HepG2 (cell line): ENCODE data around the gene FABP6. TPM values are rescaled to one million over a fixed set of nuclear protein-coding genes. Genes with fewer than 3 reads are reported as not detected.

Experiments
- ATAC-seq: fragments of 200-7000 bp; cut with Tn5 transposase; 3 replicates; pipeline ENCODE4 v1.9.1; 2020; ENCODE audit warnings: mild to moderate bottlenecking, moderate library complexity
- BruUV-seq: library from RNA; stranded (reverse); fragments of 400-500 nt; replicated peaks from 2 replicates; lab custom pipeline; 2021; lab: Mats Ljungman, UMichigan
- CTCF ChIA-PET: fragments of 300-600 bp; formaldehyde crosslinking; extraction: SDS; loops from one replicate; lab custom pipeline; 2021; ENCODE audit warnings: low total read pairs, inconsistent platforms, low intra/inter-chr PET ratio; lab: Yijun Ruan, JAX
- POLR2A ChIA-PET: fragments of 350-600 bp; sonication (Branson Sonifier 250); formaldehyde crosslinking; loops from one replicate; lab custom pipeline; 2020; ENCODE audit warnings: antibody characterized with exemption, inconsistent platforms; lab: Yijun Ruan, JAX
- DNase-seq: peaks from one replicate; pipeline ENCODE4 v3.0.0-alpha.2; 2015; ENCODE audit warnings: low spot score
- FAIRE-seq: peaks from 3 replicates; lab custom pipeline; 2011; peaks lifted over from hg19 to GRCh38; lab: Jason Lieb, UNC
- H2AFZ ChIP-seq: one replicate; pipeline ENCODE4 v1.6.1; 2011; ENCODE audit warnings: low read length, inconsistent platforms
- H3K27ac ChIP-seq: fragments of 300-600 bp; 3 replicates; pipeline ENCODE4 v1.8.0; 2011; ENCODE audit warnings: mixed run types, mild to moderate bottlenecking, mixed read lengths, low read length, inconsistent platforms; ENCODE audit not compliant: insufficient read depth; ENCODE audit errors: extremely low read length
- H3K27me3 ChIP-seq, 2 experiments: fragments of 200-600 bp in 1 of 2; 2 replicates in 1 of 2; 3 replicates in 1 of 2; pipeline versions ENCODE4 v1.6.0 to v1.8.0; 2011; ENCODE audit warnings: low read length in 2 of 2, mild to moderate bottlenecking in 2 of 2, moderate library complexity in 2 of 2, inconsistent platforms in 1 of 2; ENCODE audit not compliant: insufficient read depth in 2 of 2, control insufficient read depth in 1 of 2
- H3K36me3 ChIP-seq, 2 experiments: fragments of 200-600 bp in 1 of 2; replicated peaks in 1 of 2; 2 replicates in 1 of 2; 3 replicates in 1 of 2; pipeline versions ENCODE4 v1.5.1 to v1.8.0; 2011; ENCODE audit warnings: low read length in 2 of 2, inconsistent platforms in 1 of 2; ENCODE audit not compliant: insufficient read depth in 2 of 2, control insufficient read depth in 1 of 2
- H3K4me1 ChIP-seq: 2 replicates; pipeline ENCODE4 v1.5.1; 2012; ENCODE audit warnings: low read length, inconsistent platforms; ENCODE audit not compliant: insufficient read depth
- H3K4me2 ChIP-seq: 2 replicates; pipeline ENCODE4 v1.6.0; 2011; ENCODE audit warnings: low read depth, low read length, inconsistent platforms
- H3K4me3 ChIP-seq, 3 experiments: fragments of 200-600 bp in 1 of 3; sonication (generic), shearing (Covaris generic) in 1 of 3; replicated peaks in 1 of 3; 2 replicates each; pipeline ENCODE4 v1.5.1; 2011 to 2016; ENCODE audit warnings: low read length in 3 of 3, inconsistent platforms in 2 of 3, low read depth in 2 of 3, mild to moderate bottlenecking in 2 of 3, control low read depth in 1 of 3, mixed read lengths in 1 of 3; ENCODE audit not compliant: insufficient read depth in 1 of 3
- H3K79me2 ChIP-seq: one replicate; pipeline ENCODE4 v1.6.1; 2011; ENCODE audit warnings: low read length, inconsistent platforms; ENCODE audit not compliant: insufficient read depth
- H3K9ac ChIP-seq: 2 replicates; pipeline ENCODE4 v1.6.0; 2011; ENCODE audit warnings: mild to moderate bottlenecking, low read depth, low read length, inconsistent platforms; ENCODE audit not compliant: insufficient read depth
- H3K9me3 ChIP-seq: 2 replicates; pipeline ENCODE4 v1.5.1; 2012; ENCODE audit warnings: mild to moderate bottlenecking, low read length
- H4K20me1 ChIP-seq: 2 replicates; pipeline ENCODE4 v1.6.0; 2011; ENCODE audit warnings: inconsistent platforms, mild to moderate bottlenecking, low read length, moderate library complexity; ENCODE audit not compliant: insufficient read depth
- BHLHE40 ChIP-seq: IDR thresholded peaks from 2 replicates; pipeline ENCODE4 v1.6.1; 2011; ENCODE audit warnings: low read length, improper control_type of control experiment
- CCAR2 ChIP-seq: fragments of 200-400 bp; formaldehyde crosslinking; optimal IDR thresholded peaks from 2 replicates; pipeline ENCODE3; 2018; ENCODE audit warnings: low read depth, mild to moderate bottlenecking, low read length, moderate library complexity
- GABPB1 ChIP-seq: IDR thresholded peaks from 2 replicates; pipeline ENCODE4 v1.6.1; 2016; ENCODE audit warnings: mild to moderate bottlenecking, missing genetic modification reagents, moderate library complexity, missing compliant biosample characterization
- HIVEP1 ChIP-seq: sonication (generic); formaldehyde crosslinking; IDR thresholded peaks from 2 replicates; pipeline ENCODE4 v1.4.0; 2020; ENCODE audit warnings: mild to moderate bottlenecking, missing genetic modification reagents
- TBX2 ChIP-seq: sonication (generic); formaldehyde crosslinking; IDR thresholded peaks from 2 replicates; pipeline ENCODE4 v1.5.0; 2020; ENCODE audit warnings: missing genetic modification reagents, mild to moderate bottlenecking, borderline replicate concordance
- ZNF3 ChIP-seq: IDR thresholded peaks from 2 replicates; pipeline ENCODE4 v1.7.0; 2017; ENCODE audit warnings: inconsistent platforms
- ZNF501 ChIP-seq: sonication (generic); formaldehyde crosslinking; IDR thresholded peaks from 2 replicates; pipeline ENCODE4 v1.5.1; 2020; ENCODE audit warnings: mild to moderate bottlenecking, moderate library complexity, missing genetic modification reagents
- ZNF549 ChIP-seq: sonication (generic); formaldehyde crosslinking; IDR thresholded peaks from 2 replicates; pipeline ENCODE4 v1.5.0; 2020; ENCODE audit warnings: missing genetic modification reagents
- ZNF577 ChIP-seq: sonication (generic); formaldehyde crosslinking; IDR thresholded peaks from 2 replicates; pipeline ENCODE4 v1.4.0; 2020; ENCODE audit warnings: mild to moderate bottlenecking, low read depth, missing genetic modification reagents, borderline replicate concordance
- WGBS: methylation state at CpG from one replicate; pipeline ENCODE4 v1.1.6; 2017; ENCODE audit warnings: low lambda C conversion rate; 5-methylcytosine and 5-hydroxymethylcytosine counted together
- in situ Hi-C: cut with HindIII; loops from 2 replicates; pipeline ENCODE4 v1.10.0; 2017; ENCODE audit warnings: low pct_unique_long_range_greater_than_20kb; ENCODE audit not compliant: extremely low pct_ligation_motif_present
- intact Hi-C: fragments of 100-400 bp; cut with micrococcal nuclease; formaldehyde crosslinking; loops from one replicate; pipeline ENCODE4 v1.10.0; 2022; ENCODE audit not compliant: unreplicated experiment
- polyA plus RNA-seq, 8 experiments: library from polyadenylated mRNA; depleted of rRNA in 3 of 8; stranded (reverse) in 7 of 8; unstranded in 1 of 8; fragments of >200 nt; fragmentation: Illumina TruSeq in 4 of 8; extraction: Trizol in 4 of 8; gene quantifications; 2 replicates each; pipeline versions ENCODE4 v1.2.1 to v1.2.3, GENCODE V29; 2011 to 2016; ENCODE audit warnings: low read depth in 4 of 8, missing spikeins in 1 of 8, mixed read lengths in 1 of 8; ENCODE audit not compliant: insufficient read depth in 1 of 8
- total RNA-seq, 5 experiments: library from RNA; depleted of rRNA; stranded (reverse); fragments of >200 nt; fragmentation: Illumina TruSeq; extraction: Trizol; gene quantifications; 2 replicates each; pipeline ENCODE4 v1.2.3, GENCODE V29; 2016; ENCODE audit warnings: low read depth in 1 of 5
- TF ChIP-seq, protein P1 (sequence below): conservative IDR thresholded peaks from 2 replicates; pipeline ENCODE4 v1.6.1; 2018; ENCODE audit warnings: missing genetic modification reagents
- TF ChIP-seq, protein P2 (sequence below): sonication (generic); formaldehyde crosslinking; IDR thresholded peaks from 2 replicates; pipeline ENCODE4 v1.4.0; 2020; ENCODE audit warnings: mild to moderate bottlenecking, missing genetic modification reagents
- TF ChIP-seq, protein P3 (sequence below): sonication (generic); formaldehyde crosslinking; IDR thresholded peaks from 2 replicates; pipeline ENCODE4 v1.5.1; 2020; ENCODE audit warnings: mild to moderate bottlenecking, missing genetic modification reagents, moderate library complexity

Gene FABP6
- total and polyA plus RNA-seq, 2 of the 13 experiments (the other 11 are each of a cell fraction or from before 2014, with no cell fraction given): 0.13 TPM; not detected in 1

DNA sequence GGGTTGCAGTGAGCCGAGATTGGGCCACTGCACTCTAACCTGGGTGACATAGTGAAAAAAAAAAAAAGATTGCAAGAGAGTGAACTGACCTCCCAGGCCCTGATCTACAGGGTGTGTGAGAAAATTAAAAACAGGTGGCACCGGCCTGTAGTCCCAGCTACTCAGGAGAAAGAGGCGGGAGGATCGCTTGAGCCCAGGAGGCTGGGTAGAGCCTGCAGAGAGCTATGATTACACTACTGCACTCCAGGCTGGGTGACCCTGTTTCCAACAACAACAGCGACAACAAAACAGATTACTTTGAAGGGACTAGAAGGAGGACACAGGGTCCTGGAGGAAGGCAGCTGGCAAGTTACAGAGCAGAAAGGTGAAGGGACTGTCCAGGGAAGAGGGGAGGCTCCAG, 42.2 kb upstream of the FABP6 start:
- H3K79me2 ChIP-seq: no peaks in the 10 kb centered on the region
- H4K20me1 ChIP-seq: no peaks in the 10 kb centered on the region
- H3K9me3 ChIP-seq: no peaks in the 10 kb centered on the region
- CTCF ChIA-PET: no interaction called here
- intact Hi-C loops: no loop called here
- no peak overlapping the region for H3K4me2 ChIP-seq
- peaks cover 0 to 1% of the 10 kb centered on the region in 2 experiments; a peak in 2 of 5 replicates for H3K27me3 ChIP-seq
- H3K36me3 ChIP-seq: no peaks in the 10 kb centered on the region
- no peaks in the 10 kb centered on the region for H3K4me1 ChIP-seq
- no peak for TF ChIP-seq BHLHE40
- TF ChIP-seq GABPB1 (CRISPR knock-in tag): no peak
- no peak for TF ChIP-seq CCAR2
- no peak for TF ChIP-seq TBX2
- no peak for TF ChIP-seq HIVEP1 (CRISPR knock-in tag)
- TF ChIP-seq, protein P1, sequence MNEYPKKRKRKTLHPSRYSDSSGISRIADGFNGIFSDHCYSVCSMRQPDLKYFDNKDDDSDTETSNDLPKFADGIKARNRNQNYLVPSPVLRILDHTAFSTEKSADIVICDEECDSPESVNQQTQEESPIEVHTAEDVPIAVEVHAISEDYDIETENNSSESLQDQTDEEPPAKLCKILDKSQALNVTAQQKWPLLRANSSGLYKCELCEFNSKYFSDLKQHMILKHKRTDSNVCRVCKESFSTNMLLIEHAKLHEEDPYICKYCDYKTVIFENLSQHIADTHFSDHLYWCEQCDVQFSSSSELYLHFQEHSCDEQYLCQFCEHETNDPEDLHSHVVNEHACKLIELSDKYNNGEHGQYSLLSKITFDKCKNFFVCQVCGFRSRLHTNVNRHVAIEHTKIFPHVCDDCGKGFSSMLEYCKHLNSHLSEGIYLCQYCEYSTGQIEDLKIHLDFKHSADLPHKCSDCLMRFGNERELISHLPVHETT: no peak
- TF ChIP-seq ZNF501: no peak
- TF ChIP-seq ZNF549 (CRISPR knock-in tag): no peak
- TF ChIP-seq, protein P2, sequence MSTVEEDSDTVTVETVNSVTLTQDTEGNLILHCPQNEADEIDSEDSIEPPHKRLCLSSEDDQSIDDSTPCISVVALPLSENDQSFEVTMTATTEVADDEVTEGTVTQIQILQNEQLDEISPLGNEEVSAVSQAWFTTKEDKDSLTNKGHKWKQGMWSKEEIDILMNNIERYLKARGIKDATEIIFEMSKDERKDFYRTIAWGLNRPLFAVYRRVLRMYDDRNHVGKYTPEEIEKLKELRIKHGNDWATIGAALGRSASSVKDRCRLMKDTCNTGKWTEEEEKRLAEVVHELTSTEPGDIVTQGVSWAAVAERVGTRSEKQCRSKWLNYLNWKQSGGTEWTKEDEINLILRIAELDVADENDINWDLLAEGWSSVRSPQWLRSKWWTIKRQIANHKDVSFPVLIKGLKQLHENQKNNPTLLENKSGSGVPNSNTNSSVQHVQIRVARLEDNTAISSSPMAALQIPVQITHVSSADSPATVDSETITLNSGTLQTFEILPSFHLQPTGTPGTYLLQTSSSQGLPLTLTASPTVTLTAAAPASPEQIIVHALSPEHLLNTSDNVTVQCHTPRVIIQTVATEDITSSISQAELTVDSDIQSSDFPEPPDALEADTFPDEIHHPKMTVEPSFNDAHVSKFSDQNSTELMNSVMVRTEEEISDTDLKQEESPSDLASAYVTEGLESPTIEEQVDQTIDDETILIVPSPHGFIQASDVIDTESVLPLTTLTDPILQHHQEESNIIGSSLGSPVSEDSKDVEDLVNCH (CRISPR knock-in tag): no peak
- no peak for TF ChIP-seq ZNF3 (CRISPR knock-in tag)
- no peak for TF ChIP-seq ZNF577 (CRISPR knock-in tag)
- TF ChIP-seq, protein P3, sequence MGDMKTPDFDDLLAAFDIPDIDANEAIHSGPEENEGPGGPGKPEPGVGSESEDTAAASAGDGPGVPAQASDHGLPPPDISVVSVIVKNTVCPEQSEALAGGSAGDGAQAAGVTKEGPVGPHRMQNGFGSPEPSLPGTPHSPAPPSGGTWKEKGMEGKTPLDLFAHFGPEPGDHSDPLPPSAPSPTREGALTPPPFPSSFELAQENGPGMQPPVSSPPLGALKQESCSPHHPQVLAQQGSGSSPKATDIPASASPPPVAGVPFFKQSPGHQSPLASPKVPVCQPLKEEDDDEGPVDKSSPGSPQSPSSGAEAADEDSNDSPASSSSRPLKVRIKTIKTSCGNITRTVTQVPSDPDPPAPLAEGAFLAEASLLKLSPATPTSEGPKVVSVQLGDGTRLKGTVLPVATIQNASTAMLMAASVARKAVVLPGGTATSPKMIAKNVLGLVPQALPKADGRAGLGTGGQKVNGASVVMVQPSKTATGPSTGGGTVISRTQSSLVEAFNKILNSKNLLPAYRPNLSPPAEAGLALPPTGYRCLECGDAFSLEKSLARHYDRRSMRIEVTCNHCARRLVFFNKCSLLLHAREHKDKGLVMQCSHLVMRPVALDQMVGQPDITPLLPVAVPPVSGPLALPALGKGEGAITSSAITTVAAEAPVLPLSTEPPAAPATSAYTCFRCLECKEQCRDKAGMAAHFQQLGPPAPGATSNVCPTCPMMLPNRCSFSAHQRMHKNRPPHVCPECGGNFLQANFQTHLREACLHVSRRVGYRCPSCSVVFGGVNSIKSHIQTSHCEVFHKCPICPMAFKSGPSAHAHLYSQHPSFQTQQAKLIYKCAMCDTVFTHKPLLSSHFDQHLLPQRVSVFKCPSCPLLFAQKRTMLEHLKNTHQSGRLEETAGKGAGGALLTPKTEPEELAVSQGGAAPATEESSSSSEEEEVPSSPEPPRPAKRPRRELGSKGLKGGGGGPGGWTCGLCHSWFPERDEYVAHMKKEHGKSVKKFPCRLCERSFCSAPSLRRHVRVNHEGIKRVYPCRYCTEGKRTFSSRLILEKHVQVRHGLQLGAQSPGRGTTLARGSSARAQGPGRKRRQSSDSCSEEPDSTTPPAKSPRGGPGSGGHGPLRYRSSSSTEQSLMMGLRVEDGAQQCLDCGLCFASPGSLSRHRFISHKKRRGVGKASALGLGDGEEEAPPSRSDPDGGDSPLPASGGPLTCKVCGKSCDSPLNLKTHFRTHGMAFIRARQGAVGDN (CRISPR knock-in tag): no peak
- H3K4me3 ChIP-seq: no peak overlapping the region
- no peak overlapping the region for H3K27ac ChIP-seq
- no peak overlapping the region for H3K9ac ChIP-seq
- H2AFZ ChIP-seq: no peak overlapping the region
- DNase-seq (no peak), FAIRE-seq (no peak), ATAC-seq (no peak)
- in situ Hi-C loops: no loop called here
- 76% methylated on average over 5 of the region's 5 CpGs for WGBS
- no TSS peak for BruUV-seq
- POLR2A ChIA-PET: interaction anchor here (1.2 kb wide), 1 partner anchor 19 kb away, joined by 3 read pairs; no protein-coding TSS in a partner anchor
